GM23338 (cell line): ENCODE measurements around the gene MAP4K3. TPM values are rescaled to one million over a fixed set of nuclear protein-coding genes. Genes with fewer than 3 reads are reported as not detected.

ENCODE experiments used
- ATAC-seq: fragments of 200-7000 bp; cut with Tn5 transposase; 3 replicates; pipeline ENCODE4 v1.9.1; 2020
- DNase-seq: peaks from one replicate; pipeline ENCODE4 v3.0.0-alpha.2; 2015; ENCODE audit warnings: low spot score
- H2AFZ ChIP-seq: fragments of 200-600 bp; sonication (generic); 2 replicates; pipeline ENCODE4 v1.8.0; 2016; ENCODE audit warnings: antibody characterized with exemption, mild to moderate bottlenecking, moderate library complexity
- H3F3A ChIP-seq: fragments of 200-600 bp; sonication (generic); replicated peaks from 2 replicates; pipeline ENCODE4 v1.8.0; 2017; ENCODE audit warnings: antibody characterized with exemption, mixed run types, low read depth
- H3K27ac ChIP-seq: fragments of 200-600 bp; sonication (generic); 2 replicates; pipeline ENCODE4 v1.6.1; 2016; ENCODE audit warnings: low read depth
- H3K27me3 ChIP-seq: fragments of 200-600 bp; sonication (generic); 2 replicates; pipeline ENCODE4 v1.8.0; 2016; ENCODE audit warnings: mild to moderate bottlenecking, mixed run types, moderate library complexity; ENCODE audit not compliant: insufficient read depth
- H3K36me3 ChIP-seq: fragments of 200-600 bp; sonication (generic); 2 replicates; pipeline ENCODE4 v1.8.0; 2016; ENCODE audit warnings: mild to moderate bottlenecking; ENCODE audit not compliant: insufficient read depth
- H3K4me1 ChIP-seq: fragments of 200-600 bp; sonication (generic); 2 replicates; pipeline ENCODE4 v1.8.0; 2016; ENCODE audit warnings: mild to moderate bottlenecking, moderate library complexity; ENCODE audit not compliant: insufficient read depth
- H3K4me2 ChIP-seq: fragments of 200-600 bp; sonication (generic); 2 replicates; pipeline ENCODE4 v1.7.1; 2017; ENCODE audit warnings: mixed run types
- H3K4me3 ChIP-seq: fragments of 200-600 bp; sonication (generic); 2 replicates; pipeline ENCODE4 v1.6.1; 2016; ENCODE audit warnings: mixed run types
- H3K79me2 ChIP-seq: fragments of 200-600 bp; sonication (generic); replicated peaks from 2 replicates; pipeline ENCODE4 v1.8.0; 2017; ENCODE audit warnings: mild to moderate bottlenecking; ENCODE audit not compliant: insufficient read depth
- H3K9me2 ChIP-seq: fragments of 200-600 bp; sonication (generic); 2 replicates; pipeline ENCODE4 v1.8.0; 2017; ENCODE audit not compliant: insufficient read depth
- H4K20me1 ChIP-seq: fragments of 200-600 bp; sonication (generic); replicated peaks from 2 replicates; pipeline ENCODE4 v1.8.0; 2017; ENCODE audit warnings: mild to moderate bottlenecking; ENCODE audit not compliant: insufficient read depth
- H3K27ac Mint-ChIP-seq: 2 replicates; pipeline ENCODE4 v1.8.0; 2020; ENCODE audit warnings: inconsistent platforms, mild to moderate bottlenecking, moderate library complexity, mixed read lengths
- H3K27me3 Mint-ChIP-seq: 3 replicates; pipeline ENCODE4 v1.8.0; 2022; ENCODE audit warnings: low read depth, mild to moderate bottlenecking, moderate library complexity, mixed read lengths, inconsistent platforms; ENCODE audit not compliant: insufficient read depth, poor library complexity
- H3K36me3 Mint-ChIP-seq: 3 replicates; pipeline ENCODE4 v1.8.0; 2021; ENCODE audit warnings: low read depth, mild to moderate bottlenecking, inconsistent platforms, moderate library complexity, mixed read lengths
- H3K4me1 Mint-ChIP-seq: 3 replicates; pipeline ENCODE4 v1.8.0; 2020; ENCODE audit warnings: mild to moderate bottlenecking, inconsistent platforms, mixed read lengths
- H3K4me3 Mint-ChIP-seq: 3 replicates; pipeline ENCODE4 v1.8.0; 2021; ENCODE audit warnings: moderate library complexity, mild to moderate bottlenecking, inconsistent platforms, mixed read lengths
- H3K9me3 Mint-ChIP-seq: 3 replicates; pipeline ENCODE4 v1.8.0; 2020; ENCODE audit warnings: moderate library complexity, mild to moderate bottlenecking, inconsistent platforms, mixed read lengths
- CREB1 ChIP-seq: fragments of 250-450 bp; sonication (Bioruptor Pico); IDR thresholded peaks from 2 replicates; pipeline ENCODE4 v1.5.0; 2020; ENCODE audit warnings: low read depth, mild to moderate bottlenecking, moderate library complexity
- EZH2 ChIP-seq: fragments of 200-600 bp; sonication (generic); IDR thresholded peaks from one replicate; pipeline ENCODE4 v1.8.0; 2017; ENCODE audit warnings: antibody characterized with exemption, mild to moderate bottlenecking, low read depth; ENCODE audit not compliant: unreplicated experiment
- EZH2phosphoT487 ChIP-seq: fragments of 200-600 bp; sonication (generic); IDR thresholded peaks from one replicate; pipeline ENCODE4 v1.8.1; 2018; ENCODE audit warnings: antibody characterized with exemption; ENCODE audit not compliant: unreplicated experiment
- REST ChIP-seq: IDR thresholded peaks from one replicate; pipeline ENCODE4 v1.6.1; 2018; ENCODE audit warnings: antibody characterized with exemption; ENCODE audit not compliant: unreplicated experiment
- ZNF114 ChIP-seq: fragments of 250-450 bp; sonication (Bioruptor Pico); IDR thresholded peaks from 2 replicates; pipeline ENCODE4 v1.5.0; 2020; ENCODE audit warnings: mild to moderate bottlenecking, moderate library complexity
- ZNF331 ChIP-seq: fragments of 250-450 bp; sonication (Bioruptor Pico); IDR thresholded peaks from 2 replicates; pipeline ENCODE4 v1.5.0; 2020; ENCODE audit warnings: low read depth, mild to moderate bottlenecking, moderate library complexity
- ZNF462 ChIP-seq: fragments of 250-450 bp; sonication (Bioruptor Pico); IDR thresholded peaks from 2 replicates; pipeline ENCODE4 v1.5.0; 2020; ENCODE audit warnings: mild to moderate bottlenecking, moderate library complexity
- polyA plus RNA-seq: library from polyadenylated mRNA; unstranded; fragments of >200 nt; fragmentation: Nextera tagmentation; extraction: Ambion mirVana; gene quantifications from 2 replicates; pipeline ENCODE4 v1.2.1, GENCODE V29; 2016
- total RNA-seq: library from RNA; depleted of rRNA; stranded (reverse); fragments of >200 nt; shearing (Covaris generic); gene quantifications from 2 replicates; pipeline ENCODE4 v1.2.3, GENCODE V29; 2014

Gene MAP4K3
- total and polyA plus RNA-seq, 2 experiments from 2014 or later, result 33.0 to 90.7 TPM

- H3K4me3 ChIP-seq, result no peak overlapping the region
- H3K27me3 ChIP-seq, result no peaks in the 10 kb centered on the region
- Mint-ChIP-seq H3K36me3 (peaks cover 16% of the 10 kb centered on the region), H3K9me3 (no peaks in the 10 kb centered on the region), H3K4me1 (peaks cover 43% of the 10 kb centered on the region), H3K27me3 (peaks cover 3% of the 10 kb centered on the region), H3K4me3 (no peak overlapping the region), H3K27ac (no peak overlapping the region)
- no peaks in the 10 kb centered on the region; the same call in 1 of the 2 replicates for H3K9me2 ChIP-seq
- H3F3A ChIP-seq, result peaks cover 10% of the 10 kb centered on the region
- H3K36me3 ChIP-seq, result no peaks in the 10 kb centered on the region
- no peak overlapping the region for H3K27ac ChIP-seq
- peak overlapping the region; percentile 33 for H3K4me2 ChIP-seq
- no peak for DNase-seq
- H4K20me1 ChIP-seq, result no peaks in the 10 kb centered on the region
- no peaks in the 10 kb centered on the region for H3K79me2 ChIP-seq
- no peak overlapping the region for H2AFZ ChIP-seq
- TF ChIP-seq CREB1 (CRISPR knock-in tag), result no peak
- TF ChIP-seq ZNF462 (CRISPR knock-in tag), result no peak
- TF ChIP-seq EZH2phosphoT487, result no peak
- TF ChIP-seq EZH2, result no peak
- no peak for TF ChIP-seq ZNF331
- no peak for TF ChIP-seq REST
- TF ChIP-seq ZNF114 (CRISPR knock-in tag), result no peak
- H3K4me1 ChIP-seq, result peaks cover 54% of the 10 kb centered on the region
- no peak for ATAC-seq
Measured at GRCh38 chr2:39479053-39479670, 42.1 kb upstream of the MAP4K3 start.
